ENCODE results near the gene EFCAB10.
A peak's percentile ranks its signal among the peaks of the same experiment; 100 is the strongest.
"Not testable (repeated sequence)": the region's sequence is repeated elsewhere in the genome, so short reads cannot be mapped to it uniquely, and the experiment has no call there.

The EFCAB10 gene, protein sequence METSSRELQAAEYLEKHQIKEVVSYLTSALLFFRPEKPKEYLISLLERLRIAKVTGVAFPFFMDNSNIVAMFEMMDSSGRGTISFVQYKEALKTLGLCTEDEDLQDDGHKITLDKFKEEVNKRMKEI

DNA sequence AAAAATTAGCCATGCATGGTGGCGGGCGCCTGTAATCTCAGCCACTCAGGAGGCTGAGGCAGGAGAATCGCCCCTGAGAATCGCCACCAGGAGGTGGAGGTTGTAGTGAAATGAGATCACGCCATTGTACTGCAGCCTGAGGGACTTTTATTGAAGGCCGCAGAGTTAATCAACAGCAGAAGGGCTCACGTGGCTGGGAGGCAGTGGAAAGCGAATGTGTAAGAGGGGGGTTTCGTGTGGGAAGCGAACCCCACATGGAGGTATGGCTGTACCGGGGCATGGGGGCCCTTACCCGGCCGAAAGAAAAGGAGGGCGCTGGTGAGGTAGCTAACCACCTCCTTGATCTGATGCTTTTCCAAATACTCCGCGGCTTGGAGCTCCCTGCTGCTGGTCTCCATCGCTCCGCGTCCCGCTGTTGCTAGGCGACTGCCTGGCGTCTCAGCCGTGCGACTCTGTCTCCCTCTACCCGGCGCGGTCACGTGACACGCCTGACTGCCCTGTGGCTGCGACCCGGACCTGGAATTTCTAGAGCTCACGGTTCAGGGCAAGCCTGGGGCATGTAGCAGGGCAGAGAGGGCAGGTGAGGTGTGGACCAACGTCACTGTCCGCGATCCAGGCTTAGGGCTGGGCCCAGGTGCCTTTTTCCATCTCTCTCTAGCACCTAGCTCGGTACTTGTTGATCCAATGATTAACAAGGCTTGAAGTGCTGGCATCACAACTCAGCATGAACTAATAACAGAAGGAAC is at the start of gene EFCAB10:
EFCAB10 (minus strand) TSS at position 428 of the 746 bp plus-strand sequence; CDS start at position 398, 30 bp downstream.
- peak in 1 of 4 experiments; percentile 7 for DNase-seq

DNA sequence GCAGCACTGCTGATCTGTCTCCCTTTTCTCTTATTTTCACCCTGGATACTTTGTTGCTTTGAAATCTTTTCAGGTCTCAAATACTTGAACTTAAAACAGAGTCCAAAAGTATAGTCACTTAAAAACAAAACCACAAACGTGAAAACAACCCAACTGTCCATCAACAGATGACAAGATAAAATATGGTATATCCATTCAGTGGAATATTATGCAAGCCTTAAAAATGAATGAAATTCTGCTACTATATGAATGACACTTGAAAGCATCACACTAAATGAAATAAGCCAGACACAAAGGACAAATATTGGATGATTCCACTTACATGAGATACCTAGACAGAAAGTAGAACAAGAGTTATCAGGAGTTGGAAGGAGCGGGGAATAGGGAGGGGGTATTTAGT is 44.7 kb upstream of the EFCAB10 start:
- no peak for DNase-seq

DNA sequence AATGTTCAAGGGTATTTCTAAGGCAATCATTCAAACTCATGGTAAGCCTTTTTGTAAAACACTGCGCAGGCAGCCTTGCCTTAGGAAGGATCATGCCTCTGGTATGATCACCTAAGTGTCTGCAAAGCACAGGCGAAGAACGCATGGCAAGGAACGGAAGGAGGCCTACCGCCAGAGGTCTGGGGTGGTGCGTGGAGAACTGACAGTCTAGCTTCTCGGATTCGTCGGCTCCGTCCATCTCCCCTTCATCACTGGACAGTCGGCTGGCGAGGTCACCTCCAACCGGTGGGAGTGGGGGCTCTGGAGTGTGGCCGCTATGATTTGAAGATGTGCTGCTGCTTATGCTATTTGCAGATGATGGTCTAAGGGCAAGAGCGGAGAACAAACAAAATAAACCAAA is 42.6 kb upstream of the EFCAB10 start:
- DNase-seq: no peak

DNA sequence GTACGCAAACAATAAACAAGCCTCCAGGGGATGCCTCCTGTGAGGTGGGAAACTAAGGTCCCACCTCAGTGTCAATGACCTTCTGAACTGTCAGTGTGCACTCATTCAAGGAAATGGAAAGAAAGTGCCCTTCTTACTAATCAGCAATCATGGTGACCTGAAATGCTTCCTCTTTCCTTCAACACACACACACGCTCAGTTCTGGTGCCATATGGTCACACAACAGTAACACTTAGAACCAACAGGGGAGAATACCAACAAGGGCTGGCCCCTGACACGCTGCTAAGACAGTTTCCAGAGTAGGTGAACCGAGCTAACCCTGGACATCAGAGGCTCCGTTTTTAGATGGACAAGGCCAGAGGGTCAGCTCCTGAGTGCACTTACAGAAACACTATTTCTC is 42.1 kb upstream of the EFCAB10 start:
- DNase-seq: no peak

DNA sequence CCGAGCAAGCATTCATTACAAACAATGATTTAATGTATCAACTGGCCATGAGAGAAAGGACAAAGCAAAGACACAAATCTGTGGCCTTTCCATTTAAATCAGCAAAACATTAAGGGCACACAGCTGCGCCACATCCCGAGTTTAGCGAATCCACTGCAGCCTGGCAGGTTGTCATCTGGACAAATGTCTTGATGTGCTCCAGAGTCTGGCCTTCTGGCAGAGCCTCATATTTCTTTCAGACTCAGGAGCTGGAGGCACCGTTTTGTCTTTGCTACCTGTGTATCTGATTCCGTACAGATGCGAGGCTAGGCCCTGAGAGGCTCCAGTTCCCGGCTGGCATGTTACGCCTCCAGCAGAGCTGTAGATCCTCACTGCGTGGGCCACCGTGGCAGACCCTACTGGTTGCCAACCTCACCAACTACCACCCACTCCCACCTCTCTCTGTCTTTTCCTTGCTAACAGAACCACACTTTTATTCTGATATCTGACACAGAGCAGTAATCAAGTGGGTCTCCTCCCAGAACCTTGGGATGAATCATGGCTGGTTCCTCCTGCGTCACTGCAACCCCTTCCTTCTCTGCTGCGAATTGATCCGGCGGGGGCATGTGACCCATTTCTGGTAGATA is 40.9 kb upstream of the EFCAB10 start:
- DNase-seq: no peak

DNA sequence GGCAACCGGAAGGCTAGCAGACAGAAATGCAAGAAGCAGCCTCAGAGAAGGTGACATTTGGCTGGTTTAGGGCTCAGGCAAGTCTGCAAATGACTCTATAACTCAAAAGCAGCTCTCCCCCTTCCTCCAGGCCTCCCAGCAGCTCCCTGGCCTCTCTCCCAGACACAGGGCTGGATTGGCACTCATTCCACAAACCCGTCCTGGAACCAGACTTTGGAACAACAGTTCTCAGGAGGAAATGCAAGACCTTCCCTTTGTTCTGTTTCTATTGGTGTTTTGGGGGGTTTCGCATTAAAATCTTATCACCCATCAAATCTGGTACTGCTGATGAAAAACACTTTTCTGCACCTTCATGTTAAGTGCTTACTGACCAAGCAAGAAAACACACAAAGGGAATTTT is 40.3 kb upstream of the EFCAB10 start:
- DNase-seq: no peak

DNA sequence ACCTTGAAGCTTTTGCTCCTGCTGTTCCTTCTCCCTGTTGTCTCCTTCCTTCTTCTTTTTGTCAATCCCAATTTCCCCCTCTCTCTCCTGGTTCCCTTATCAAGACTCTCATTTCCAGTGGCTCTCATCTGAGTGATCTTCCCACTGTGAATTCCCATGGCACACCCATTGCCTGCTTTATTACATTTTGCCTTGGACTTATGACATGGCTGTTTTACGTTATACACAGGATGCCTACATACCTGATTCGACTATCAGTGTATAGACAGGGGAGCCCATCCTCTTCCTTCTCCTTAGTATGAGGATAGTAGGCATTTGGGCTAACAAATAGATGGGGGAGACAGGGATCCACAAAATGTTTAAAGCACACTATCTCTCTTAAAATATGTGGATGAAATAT is 39.9 kb upstream of the EFCAB10 start:
- no peak for DNase-seq

DNA sequence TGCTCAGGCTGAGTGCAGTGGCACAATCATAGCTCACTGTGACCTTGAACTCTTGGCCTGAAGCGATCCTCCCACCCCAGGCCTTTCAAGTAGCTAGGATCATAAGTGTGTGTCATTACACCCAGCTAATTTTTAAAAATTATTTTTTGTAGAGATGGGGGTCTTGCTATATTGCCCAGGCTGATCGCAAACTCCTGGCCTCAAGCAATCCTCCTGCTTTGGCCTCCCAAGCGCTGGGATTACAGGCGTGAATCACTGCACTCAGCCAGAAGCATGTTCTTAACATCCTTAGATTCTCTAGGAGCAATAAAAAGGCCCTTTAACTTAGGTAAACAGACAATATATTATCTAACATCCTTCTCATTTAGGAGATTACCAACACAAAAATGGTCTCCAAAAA is 38.3 kb upstream of the EFCAB10 start:
- no peak for DNase-seq

DNA sequence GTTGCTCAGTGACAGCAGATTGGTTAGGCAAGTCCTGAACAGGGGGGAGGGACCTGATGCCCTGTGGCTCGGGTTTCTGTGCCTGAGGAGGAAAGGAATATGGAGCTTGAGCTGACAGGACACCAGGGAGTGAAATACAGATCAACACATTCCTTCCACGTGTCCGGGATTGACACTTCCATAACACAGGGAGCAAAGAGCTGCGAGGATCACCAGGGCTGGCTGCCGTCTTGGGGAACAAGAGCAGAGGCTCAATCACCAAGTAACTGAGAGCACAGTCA is 36.7 kb upstream of the EFCAB10 start:
- DNase-seq: no peak

DNA sequence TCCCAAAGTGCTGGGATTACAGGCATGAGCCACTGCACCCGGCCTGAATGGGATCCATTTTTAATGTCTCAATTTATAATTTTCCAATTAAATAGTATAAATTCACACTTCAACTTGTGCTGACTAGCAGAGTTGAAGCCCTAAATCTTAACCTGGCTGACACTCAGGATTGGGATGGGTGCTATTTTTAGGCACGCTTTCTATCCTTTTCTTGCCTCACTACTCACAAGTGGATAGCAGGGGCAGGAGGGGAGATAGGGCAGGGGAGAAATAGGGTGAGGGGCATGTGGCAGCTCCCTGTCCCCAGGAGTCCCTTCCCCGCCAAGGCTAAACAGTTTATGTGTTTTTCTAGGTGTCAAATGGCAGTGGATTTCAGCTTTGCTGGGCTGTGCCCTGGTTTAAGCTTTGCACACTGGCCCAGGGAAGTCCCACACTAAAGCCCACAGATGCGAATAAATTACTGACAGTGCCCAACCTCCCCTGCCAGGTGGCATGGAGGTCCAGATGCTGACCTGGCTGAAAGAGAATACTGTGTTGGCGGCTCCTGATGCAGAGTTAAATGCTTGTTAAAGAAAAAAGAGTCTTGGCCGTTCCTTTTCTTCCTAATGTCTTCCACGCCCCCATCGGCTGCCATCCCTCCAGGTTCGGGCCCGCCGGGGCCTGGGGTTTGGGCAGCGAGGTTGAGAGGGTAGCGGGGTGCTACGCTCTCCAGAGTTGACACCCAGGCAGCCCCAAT is 36.2 kb upstream of the EFCAB10 start:
- DNase-seq: no peak

DNA sequence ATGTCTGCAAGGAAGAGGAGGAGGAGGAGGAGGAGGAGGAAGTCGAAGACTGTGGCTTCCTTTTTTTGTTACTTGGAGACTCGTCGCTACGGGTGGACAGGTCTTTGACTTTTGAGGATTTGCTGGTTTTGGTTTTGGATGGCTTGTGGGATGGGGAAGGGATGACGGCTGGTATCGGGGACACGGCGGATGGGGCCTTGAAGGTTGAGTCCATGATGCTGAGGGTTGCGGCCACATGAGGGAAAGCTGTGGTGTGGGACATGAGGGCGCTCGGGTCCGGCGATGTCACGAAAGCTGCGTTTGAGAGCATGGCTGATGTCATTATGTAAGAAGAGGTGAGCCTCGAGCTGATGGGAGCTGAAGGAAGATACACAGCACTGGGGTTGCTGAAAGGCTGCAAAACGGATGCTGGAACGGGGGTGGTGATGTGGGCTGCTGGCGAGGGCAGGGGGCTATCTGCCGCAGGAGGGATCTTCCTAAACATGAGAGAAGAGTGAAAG is 33.1 kb upstream of the EFCAB10 start:
- no peak for DNase-seq

DNA sequence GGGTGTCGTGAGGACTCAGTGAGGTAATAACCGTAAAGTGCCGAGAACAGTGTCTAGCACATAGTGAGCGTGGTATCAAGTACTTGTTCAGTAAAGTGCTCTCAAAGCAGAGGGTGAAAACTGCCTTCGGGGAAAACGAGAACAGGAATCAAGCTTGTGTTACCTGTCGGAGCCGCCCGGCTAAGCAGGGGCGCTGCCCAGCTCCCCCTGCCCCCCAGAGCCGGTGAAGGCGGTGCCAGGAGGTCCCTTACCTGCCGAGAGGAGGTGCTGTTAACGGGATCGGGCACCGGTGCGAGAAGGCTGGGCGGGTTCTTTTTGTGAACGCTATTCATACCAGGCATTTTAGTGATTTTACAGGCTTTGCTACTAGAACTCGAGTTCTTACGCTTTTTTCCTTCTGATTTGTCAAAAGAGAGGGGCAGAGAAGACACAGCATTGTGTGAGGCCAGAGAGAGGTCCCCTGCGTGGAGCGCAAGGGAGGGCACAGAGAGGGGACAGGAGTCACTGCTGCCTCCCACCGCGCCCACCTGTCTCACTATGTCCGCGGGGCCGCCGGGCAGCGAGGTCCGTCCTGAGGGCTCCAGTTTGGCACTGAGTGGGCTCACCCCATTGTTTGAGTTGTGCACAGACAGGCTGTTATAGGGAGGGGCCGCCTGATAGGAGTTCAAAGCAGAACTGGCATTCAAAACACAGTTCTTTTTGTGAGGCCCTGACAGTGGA is 32.5 kb upstream of the EFCAB10 start:
- DNase-seq: no peak

DNA sequence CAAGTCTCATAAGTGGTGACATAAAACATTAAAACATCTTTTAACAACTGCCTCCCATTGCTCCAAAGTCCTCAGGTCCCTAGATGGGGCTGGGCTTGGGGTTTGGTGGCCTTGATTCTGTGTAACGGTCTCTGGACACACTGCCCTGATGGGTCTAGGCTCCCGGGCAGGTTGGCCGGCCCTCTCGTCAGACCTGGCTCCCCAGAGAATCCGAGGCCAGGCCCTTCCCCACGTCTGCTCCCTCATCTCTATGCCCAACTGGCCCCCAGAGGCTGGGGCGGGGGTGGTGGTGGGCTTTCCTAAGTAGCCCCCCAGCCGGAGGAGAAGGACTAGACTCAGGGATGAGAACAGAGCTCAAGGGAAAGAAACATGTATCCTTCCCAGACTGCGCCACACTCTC is 31.5 kb upstream of the EFCAB10 start:
- no peak for DNase-seq

DNA sequence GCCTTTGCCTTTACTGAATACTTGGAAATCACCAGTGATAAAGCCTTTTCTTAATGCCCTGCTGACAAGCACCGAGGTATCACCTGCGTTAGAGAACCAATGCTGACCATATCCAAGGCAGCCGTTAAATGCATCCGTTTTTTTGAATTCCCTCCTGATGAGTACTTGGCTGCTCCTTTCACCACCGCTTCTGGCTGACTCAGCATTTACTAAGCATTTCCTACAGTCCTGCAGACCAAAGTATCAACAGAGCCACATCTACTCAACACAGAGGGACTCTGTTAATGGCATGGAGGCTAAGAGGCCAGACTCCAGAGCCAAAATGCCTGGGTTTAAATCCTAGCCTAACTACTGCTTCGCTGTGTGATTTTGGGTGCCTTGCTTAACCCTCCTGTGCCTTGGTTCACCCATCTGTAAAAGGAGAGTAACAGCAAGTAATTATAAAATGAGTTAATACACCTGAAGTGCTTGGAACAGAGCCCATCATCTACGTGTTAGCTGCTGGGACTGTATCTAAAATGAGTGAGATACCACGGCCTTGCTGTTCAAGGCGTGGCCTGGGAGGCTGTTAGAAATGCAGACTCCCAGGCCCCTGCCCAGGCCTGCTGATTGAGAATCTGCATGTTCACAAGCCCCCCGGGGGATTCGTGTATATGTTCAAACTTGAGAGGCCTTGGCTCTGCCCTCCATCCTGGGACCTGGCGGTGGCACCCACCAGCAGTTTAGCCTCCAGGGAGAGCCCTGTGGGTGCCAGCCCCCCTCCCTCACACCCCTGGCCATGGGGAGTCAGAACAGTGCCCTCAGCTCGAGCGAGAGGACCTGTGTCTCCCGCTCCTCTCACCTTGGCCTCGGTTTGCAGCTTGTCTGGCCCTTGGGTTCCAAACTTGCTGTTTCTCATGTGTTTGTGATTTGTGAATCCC is 30.8 kb upstream of the EFCAB10 start:
- no peak for DNase-seq

DNA sequence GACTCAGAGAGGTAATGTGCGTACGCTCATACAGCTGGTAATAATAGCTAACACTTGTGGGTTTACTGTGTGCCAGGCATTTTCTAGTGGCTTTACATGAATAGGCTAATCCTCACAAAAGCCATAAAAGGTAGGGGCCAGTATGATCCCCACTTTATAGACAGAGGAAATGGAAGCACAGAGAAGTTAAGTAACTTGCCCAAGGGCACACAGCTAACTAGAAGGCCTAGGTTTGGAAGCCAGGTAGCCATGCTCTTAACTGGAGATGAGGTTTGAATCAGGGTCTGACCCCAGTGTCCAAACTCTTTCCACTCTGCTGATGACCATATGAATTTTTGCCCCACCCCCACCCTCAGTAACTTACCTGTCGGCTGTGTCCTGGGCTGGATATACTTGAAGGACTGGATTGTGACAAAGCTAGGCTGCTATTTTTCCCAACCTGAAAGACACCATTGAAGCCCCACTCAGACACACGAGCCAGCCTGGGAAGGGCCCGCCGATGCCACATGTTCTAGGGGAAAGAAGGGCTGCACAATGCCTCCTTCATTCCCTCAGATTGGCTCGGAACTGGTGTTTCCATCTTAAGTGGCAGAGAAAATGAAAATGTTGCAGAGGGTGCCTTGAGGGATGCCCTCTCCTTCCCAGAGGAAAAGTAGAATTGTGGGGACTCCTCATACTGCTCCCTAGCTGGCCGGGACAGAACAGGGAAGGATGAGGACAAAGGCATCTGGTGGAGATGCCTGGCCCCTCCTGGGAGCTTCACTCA is 29.1 kb upstream of the EFCAB10 start:
- DNase-seq: no peak

DNA sequence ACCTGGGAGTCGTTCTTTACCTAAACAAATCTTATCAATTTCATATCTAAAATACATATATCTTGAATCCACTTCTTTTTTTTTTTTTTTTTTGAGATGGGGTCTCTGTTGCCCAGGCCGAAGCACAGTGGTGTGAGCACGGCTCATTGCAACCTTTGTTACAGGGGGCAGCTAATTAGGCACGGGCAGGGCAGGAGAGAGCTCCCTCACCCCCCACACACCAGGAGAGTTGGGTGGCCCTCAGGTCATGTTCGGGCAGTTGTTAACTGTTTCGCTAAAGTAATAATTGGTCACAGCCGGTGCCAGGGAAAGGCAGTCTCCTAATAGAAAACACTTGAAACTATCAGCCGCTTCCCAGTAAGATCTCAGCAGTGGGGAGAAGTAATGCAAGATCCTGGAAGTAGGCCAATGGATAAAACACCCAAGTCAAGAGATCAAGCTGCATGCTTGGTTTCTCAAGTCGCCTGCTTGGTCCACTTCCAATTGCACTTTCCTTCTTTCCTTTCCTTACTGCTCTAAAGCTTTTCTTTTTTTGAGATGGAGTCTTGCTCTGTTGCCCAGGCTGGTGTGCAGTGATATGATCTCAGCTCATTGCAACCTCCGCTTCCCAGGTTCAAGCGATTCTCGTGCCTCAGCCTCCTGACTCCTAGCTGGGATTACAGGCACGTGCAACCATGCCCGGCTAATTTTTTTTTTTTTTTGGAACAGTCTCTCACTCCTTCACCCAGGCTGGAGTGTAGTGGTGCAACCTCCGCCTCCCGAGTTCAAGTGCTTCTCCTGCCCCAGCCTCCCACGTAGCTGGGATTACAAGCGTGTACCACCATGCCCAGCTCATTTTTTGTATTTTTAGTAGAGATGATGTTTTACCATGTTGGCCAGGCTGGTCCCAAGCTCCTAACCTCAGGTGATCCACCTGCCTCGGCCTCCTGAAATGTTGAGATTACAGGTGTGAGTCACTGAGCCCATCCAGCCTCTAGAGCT is 21.3 kb upstream of the EFCAB10 start:
- DNase-seq: no peak

DNA sequence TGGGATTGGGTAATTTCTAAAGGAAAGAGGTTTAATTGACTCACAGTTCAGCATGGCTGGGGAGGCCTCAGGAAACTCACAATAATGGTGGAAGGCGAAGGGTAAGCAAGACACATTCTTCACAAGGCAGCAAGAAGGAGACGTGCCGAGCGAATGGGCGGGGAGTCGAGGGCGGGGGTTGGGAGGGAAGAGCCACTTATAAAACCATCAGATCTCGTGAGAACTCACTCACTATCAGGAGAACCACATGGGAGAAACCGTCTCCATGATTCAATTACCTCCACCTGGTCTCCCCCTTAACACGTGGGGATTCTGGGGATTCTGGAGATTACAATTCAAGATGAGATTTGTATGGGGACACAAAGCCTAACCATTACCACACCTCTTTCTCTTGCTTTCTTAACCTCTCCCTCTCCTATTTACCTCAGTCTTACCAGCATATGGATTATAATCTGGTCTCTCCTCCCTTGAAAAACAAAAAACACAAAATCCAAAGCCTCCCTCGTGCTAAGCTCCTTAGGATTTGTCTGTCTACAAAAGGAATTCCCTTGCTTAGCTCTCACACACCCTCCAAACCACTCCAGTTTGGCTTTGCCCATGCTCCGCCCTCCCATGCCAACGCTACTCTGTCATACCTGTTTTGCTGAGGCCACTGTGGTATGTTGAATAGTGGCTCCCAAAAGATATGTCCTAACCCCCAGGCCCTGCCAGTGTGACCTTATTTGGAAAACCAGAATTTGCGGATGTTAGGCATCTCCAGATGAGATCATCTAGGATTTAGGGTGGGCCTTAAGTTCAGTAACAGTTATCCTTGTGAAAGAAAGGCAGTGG is 19.6 kb upstream of the EFCAB10 start:
- DNase-seq: no peak

DNA sequence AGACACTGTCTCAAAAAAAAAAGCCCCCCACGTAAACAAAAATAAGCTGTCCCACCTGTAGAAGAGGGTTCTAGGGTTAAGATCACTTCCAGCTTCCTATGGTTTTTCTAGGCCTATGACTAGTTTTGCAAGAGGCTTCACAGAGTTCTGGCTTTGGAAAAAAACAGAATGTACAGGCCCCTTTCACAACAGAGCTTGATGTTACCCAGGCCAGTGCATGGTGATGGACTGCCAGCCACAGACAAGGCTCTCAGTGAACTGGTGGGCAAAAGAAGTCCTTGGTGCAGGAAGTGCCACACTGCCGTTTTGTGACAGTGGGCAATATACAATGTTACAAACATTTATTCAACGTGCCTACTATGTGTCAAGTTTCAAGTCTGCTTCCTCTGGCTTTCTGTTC is 18.3 kb upstream of the EFCAB10 start:
- DNase-seq: no peak

DNA sequence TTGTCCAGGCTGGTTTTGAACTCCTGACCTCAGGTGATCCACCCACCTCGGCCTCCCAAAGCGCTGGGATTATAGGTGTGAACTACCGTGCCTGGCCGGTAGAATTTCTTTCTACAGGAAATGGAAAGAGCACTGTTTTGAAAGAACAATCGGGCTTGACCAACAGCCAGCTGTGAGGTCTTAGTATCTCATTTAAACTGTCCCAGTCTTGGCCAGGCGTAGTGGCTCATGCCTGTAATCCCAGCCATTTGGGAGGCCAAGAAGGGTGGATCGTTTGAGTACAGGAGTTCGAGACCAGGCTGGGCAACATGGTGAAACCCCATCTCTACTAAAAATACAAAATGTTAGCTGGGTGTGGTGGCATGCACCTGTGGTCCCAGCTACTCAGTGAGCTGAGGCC is 17.8 kb upstream of the EFCAB10 start:
- not testable (repeated sequence) for DNase-seq
